ENCODE results near the gene PDE3B.

PDE3B gene

DNA sequence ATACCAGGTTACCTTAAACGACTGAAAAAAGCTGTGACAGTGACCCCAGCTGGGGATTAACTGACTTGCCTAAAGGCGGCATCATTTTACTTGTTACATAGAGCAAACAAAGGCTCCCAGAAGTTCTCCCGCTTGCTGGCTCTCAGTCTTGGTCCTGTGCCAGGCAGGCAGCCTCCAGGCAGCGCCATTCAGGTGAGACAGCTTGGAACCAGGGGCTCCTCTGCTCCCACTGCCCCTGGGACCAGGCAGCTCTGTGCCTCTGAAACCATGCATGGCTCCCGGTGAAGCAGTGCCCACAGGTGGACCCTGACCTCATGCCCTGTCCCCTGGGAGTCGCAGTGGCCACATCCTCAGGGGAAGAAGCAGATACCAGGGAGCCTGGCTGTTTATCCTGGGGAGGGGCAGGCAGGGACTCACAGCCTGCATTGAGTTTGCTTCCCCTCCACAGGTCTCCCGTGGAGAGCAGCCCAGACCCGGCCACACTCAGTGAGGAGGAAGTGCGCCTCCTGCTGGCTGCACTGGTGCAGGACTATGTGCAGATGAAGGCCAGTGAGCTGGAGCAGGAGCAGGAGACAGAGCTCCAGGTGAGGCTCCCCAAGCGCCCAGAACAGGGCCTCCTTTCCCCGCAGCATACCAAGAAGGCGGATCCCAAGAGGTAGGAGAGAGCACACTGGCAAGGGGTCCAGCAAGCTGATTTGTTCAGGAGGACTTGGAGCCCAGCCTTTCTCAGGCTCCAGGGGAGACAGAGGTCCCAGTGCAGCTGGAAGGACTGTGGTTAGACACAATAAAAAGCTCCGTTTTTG, 264.0 kb downstream of the PDE3B start:
- no peak overlapping the region for H3K4me3 ChIP-seq (ENCODE audit: low read length)
- TF ChIP-seq, protein P1, sequence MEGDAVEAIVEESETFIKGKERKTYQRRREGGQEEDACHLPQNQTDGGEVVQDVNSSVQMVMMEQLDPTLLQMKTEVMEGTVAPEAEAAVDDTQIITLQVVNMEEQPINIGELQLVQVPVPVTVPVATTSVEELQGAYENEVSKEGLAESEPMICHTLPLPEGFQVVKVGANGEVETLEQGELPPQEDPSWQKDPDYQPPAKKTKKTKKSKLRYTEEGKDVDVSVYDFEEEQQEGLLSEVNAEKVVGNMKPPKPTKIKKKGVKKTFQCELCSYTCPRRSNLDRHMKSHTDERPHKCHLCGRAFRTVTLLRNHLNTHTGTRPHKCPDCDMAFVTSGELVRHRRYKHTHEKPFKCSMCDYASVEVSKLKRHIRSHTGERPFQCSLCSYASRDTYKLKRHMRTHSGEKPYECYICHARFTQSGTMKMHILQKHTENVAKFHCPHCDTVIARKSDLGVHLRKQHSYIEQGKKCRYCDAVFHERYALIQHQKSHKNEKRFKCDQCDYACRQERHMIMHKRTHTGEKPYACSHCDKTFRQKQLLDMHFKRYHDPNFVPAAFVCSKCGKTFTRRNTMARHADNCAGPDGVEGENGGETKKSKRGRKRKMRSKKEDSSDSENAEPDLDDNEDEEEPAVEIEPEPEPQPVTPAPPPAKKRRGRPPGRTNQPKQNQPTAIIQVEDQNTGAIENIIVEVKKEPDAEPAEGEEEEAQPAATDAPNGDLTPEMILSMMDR (conservative IDR thresholded peaks at IDR 0.05; ENCODE audit: low read depth, low read length): peak; percentile 86
- no peak for DNase-seq (ENCODE audit: low read depth)

DNA sequence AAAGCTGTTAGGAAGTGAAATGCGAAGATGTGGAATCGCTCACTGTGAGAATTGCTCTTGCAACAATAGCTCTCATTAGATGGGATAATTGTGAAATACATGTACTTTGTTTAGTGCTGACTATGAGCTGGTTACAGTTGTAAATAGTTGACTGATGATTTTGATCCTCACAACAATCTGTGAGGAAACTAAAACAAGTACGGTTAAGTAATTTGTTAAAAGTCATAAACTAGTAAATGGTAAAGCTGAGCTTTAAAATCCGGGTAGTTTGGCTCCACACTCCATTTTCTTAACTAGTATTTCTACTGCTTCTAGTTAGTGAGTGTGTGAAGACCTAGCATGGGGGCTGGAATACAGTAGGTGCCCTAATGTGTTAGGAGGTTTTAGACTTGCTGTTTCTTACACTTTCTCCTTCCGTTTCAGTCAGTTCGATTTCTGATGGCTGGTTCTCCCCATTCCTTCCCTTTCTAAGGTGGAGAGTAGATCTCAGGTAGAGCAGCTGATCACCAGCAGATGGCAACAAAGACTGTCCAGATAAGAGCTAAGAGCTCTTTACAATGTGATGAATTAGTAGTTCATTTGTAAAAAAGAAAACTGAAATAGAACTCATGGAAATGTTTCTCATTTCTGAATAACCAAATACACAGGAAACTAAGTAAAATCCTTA, 264.7 kb downstream of the PDE3B start:
- H3K4me3 ChIP-seq (ENCODE audit: low read length): no peak overlapping the region
- TF ChIP-seq, protein P1 (conservative IDR thresholded peaks at IDR 0.05; ENCODE audit: low read depth, low read length): peak; percentile 79
- no peak for DNase-seq (ENCODE audit: low read depth)

DNA sequence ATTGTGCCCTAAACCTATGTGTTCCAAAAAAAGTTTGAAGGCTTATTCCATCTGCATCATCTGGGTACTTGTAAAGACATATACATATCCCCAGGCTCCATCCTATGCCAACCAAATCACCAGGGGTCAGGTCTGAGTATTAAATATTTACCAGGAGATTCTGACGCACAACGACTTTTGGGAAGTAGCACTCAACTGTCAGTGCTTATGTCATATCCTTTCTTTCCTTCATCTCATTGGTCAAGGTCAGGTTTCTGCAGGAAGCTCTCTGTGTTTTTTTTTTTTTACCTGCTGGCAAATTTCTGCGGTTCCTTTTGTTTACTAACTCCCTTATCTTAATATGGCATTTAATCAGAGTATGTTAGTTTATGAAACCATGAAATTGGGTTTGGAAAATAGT, 270.9 kb downstream of the PDE3B start:
- no peak overlapping the region for H3K4me3 ChIP-seq (ENCODE audit: low read length)
- TF ChIP-seq, protein P1 (conservative IDR thresholded peaks at IDR 0.05; ENCODE audit: low read depth, low read length): no peak
- DNase-seq (ENCODE audit: low read depth): no peak

DNA sequence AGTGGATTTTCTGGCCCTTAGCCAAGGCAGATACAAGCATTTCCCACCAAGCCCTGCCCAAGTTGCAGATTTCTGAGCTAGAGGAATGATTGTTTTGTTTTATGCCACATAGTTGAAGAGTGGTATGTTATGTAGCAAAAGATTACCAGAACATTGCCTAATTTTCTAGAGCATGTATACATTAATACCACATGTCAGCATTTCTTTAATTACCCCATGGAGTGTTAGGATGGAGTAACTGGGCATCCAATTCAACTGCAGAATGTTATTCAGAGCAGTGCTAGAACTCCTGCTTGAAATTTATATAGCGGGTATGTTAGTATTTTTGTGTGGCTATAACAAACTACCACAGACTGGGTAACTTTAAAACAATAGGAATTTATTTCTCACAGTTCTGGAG, 272.8 kb downstream of the PDE3B start:
- H3K4me3 ChIP-seq (ENCODE audit: low read length): no peak overlapping the region
- DNase-seq (ENCODE audit: low read depth): no peak
- TF ChIP-seq, protein P1 (conservative IDR thresholded peaks at IDR 0.05; ENCODE audit: low read depth, low read length): no peak

Data from retinal pigment epithelial cell (primary cell).